ENCODE results near the gene RABAC1.

RABAC1 gene

DNA sequence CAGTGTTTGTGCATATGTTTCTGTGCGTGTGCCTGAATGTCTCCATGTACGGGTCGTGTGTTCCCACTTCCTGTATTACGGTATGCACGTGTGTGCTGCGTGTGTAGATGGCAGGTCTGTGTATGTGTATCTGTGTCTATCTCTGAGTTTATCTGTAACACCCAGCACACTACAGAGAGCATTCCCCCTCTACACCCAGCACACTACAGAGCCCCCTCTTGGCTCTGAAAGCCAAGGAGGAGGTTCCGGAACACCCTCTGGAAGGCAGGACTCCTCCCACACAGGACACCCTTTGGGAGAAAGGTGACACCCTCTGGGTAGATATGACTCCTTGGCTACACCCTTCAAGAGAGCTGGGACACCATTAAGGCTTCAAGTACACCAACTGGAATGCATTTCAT, 28.8 kb downstream of the RABAC1 start:
- H3K27ac ChIP-seq, result no peak overlapping the region
- TF ChIP-seq, protein P1, sequence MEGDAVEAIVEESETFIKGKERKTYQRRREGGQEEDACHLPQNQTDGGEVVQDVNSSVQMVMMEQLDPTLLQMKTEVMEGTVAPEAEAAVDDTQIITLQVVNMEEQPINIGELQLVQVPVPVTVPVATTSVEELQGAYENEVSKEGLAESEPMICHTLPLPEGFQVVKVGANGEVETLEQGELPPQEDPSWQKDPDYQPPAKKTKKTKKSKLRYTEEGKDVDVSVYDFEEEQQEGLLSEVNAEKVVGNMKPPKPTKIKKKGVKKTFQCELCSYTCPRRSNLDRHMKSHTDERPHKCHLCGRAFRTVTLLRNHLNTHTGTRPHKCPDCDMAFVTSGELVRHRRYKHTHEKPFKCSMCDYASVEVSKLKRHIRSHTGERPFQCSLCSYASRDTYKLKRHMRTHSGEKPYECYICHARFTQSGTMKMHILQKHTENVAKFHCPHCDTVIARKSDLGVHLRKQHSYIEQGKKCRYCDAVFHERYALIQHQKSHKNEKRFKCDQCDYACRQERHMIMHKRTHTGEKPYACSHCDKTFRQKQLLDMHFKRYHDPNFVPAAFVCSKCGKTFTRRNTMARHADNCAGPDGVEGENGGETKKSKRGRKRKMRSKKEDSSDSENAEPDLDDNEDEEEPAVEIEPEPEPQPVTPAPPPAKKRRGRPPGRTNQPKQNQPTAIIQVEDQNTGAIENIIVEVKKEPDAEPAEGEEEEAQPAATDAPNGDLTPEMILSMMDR (conservative IDR thresholded peaks at IDR 0.05), result no peak

DNA sequence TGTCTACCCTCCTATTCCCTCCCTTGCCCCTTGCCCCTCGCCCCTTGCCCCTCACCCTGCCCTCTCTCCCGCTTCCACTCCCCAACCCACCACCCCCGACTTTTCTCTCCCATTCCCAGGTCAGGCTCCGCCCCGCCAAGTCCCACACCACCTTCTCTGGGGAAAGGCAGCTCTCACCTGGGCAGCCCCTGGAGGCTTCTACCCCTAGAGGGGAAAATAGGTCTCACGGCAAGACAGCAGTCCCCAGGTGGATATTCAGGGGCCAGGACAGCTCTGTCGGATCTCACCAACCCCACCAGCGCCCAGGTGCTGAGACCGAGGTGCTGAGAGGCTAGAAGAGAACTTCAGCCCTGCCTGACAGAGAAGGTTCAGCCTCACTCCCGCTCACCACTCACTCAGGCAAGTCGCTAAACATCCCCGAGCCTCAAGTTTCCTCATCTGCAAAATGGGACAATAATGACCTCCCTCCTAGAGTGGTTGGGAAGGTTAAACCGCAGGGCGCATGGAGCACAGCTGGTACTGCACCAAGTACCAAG, 29.5 kb downstream of the RABAC1 start:
- H3K27ac ChIP-seq, result no peak overlapping the region
- TF ChIP-seq, protein P1 (conservative IDR thresholded peaks at IDR 0.05), result no peak

DNA sequence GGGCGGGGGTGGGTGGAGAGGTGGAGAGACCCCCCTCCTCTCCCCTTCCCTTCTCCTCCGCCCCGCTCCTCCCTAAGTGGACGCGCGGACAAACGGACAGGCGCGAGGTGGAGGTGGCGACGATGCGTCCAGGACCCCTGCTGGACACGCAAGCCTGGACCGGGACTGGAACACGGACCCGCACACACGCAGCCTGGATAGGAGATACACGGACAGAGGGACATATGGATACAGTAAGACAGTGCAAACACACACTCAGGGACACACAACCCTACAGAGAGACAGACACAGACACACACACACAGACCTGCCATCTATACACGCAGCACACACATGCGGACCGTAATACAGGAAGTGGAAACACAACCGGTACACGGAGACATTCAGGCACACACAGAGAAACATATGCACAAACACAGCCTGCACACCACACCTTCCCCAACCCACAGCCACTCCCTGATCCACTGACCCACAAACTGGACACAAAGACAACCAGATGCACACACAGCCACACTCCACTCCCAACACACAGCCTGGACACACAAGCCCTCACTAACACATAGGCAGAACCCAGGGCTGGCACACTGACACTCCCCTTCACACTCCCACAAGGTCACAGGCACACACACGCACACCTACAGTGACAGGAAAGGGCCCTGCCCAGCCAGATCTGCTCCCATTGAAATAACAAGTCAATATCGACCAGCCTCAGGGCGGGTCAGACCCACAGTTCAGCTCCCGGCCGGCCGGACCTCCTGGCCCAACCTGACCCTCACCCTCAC, 30.2 kb downstream of the RABAC1 start:
- H3K27ac ChIP-seq, result no peak overlapping the region
- TF ChIP-seq, protein P1 (conservative IDR thresholded peaks at IDR 0.05), result no peak

DNA sequence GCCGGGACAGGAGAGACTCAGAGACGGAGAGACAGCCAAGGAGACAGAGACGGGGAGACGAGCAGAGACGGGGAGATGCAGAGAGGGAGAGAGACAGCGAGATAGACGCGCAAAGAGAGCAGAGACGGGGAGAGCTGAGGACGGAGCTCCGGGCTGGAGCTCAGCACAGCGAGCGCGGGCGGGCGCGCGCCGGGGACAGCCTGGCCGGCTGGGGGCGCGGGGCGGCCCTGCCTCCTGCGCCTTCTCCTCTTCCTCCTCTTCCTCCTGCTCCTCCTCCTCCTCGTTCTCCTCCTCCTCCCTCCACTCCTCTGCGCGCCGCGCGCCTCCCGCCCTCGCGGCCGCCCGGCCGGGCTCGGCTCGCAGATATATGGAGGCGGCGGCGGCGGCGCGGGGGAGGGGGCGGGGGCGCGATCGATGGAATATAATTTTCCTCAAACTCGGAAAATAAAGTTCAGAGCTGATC, 30.9 kb downstream of the RABAC1 start, which contains the start of gene ERFL:
TSS of gene ERFL (minus strand) at position 229 of the 463 bp plus-strand sequence. CDS start 15,530 bp downstream, outside the sequence.
- TF ChIP-seq, protein P1 (conservative IDR thresholded peaks at IDR 0.05), result 0 out of 2 replicates have a peak, but pooled peaks have one; percentile 11
- peak within 1 kb of the TSS; percentile 21; the same call in 1 of the 2 replicates for H3K27ac ChIP-seq

DNA sequence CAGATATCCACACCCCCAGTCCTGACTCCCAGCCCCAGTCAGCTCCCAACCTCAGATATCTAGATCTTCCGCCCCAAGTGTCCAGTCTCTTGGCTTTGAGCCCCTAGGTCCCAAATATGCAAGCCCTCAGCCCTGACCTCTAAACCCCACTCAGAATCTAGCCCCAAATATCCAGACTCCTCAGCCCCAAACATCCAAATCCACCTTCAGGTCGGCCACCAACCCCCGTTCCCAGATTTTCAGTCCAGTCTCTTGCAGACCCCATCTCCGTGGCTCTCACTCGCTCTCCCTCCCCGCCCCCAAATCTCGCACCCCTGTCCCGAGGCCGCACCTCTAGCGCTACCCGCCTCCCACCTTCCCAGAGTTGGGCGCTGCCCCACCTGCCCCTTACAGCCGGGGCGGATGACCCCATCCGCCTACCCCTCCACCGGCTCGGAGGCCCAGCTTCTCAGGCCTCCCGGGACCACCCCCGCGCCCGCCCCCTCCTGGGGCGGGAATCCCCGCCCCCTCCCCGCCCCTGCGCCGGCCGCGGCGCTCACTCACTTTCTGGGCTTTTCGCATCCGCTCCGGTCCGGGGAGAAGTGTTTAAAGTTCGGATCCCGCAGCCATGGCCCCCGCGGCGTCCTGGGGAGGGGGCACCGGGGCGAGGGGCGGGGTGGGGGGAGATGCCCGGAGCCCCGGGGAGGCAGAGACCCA, 31.5 kb downstream of the RABAC1 start:
- H3K27ac ChIP-seq, result peak overlapping the region; percentile 21; the same call in 1 of the 2 replicates
- TF ChIP-seq, protein P1 (conservative IDR thresholded peaks at IDR 0.05), result no peak

DNA sequence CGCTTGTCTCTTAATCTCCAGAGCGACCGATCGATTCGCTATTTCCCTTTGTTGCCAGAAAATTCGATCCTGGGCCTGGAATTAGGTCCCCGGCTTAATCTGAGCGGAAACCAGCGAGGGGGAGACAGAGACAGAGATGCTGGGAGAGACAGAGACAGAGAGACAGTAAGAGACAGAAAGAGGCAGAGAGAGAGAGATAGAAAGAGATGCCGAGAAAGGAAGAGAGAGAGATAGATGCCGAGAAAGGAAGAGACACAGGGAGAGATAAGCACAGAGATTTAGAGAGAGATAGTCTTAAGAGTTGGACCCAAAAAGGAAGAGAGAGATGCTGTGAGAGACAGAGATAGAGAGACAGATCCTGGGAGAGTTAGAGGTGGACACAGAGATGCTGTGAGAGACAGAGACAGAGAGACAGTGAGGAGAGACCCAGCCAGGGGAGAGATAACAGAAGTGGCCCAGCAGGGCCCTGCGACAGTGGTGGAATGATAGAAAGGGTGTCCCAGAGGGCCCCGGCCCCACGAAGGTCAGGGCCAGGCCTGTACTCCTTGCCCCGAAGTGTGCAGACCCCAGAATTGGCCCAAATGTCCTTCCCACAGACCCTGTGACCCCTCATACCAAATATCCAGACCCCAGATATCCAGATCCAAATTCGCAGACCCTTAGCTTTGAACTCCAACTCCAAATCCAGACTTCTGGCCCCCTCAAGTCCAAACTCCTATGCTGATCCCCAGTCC, 32.2 kb downstream of the RABAC1 start:
- H3K27ac ChIP-seq, result no peak overlapping the region
- TF ChIP-seq, protein P1 (conservative IDR thresholded peaks at IDR 0.05), result no peak
